ENCODE results near the gene FAM236A.
"Not testable (repeated sequence)": the region's sequence is repeated elsewhere in the genome, so short reads cannot be mapped to it uniquely, and the experiment has no call there.

DNA sequence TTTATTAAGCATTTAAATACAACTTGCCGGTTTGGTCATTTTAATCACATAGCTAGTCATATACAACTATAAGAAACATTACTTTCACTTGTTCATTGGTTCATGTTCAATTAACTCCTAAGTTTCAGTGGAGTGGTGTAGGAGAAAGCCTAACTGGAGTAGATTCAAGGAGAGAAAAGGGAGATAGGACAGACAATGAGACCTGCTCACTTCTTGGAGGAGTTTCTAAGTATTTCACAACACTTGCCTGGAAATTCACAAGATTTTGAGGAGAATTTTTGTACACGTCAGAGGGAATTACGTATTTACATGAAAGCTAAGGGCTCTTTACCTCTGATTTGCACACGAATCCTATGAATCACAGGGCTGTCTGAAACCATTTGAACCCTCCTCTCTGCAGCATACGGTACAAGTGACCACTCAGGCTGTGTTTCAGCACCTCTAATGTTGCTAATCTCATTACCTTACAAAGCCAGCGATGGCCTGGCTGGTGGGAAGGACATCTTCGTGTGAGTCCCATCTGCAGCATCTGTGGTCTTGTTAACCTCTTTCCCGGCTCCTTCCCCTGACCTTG, 1.0 kb upstream of the FAM236A start:
- TF ChIP-seq, protein P1, sequence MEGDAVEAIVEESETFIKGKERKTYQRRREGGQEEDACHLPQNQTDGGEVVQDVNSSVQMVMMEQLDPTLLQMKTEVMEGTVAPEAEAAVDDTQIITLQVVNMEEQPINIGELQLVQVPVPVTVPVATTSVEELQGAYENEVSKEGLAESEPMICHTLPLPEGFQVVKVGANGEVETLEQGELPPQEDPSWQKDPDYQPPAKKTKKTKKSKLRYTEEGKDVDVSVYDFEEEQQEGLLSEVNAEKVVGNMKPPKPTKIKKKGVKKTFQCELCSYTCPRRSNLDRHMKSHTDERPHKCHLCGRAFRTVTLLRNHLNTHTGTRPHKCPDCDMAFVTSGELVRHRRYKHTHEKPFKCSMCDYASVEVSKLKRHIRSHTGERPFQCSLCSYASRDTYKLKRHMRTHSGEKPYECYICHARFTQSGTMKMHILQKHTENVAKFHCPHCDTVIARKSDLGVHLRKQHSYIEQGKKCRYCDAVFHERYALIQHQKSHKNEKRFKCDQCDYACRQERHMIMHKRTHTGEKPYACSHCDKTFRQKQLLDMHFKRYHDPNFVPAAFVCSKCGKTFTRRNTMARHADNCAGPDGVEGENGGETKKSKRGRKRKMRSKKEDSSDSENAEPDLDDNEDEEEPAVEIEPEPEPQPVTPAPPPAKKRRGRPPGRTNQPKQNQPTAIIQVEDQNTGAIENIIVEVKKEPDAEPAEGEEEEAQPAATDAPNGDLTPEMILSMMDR (IDR thresholded peaks at IDR 0.05) = not testable (repeated sequence)
- TF ChIP-seq EP300 (IDR thresholded peaks at IDR 0.05) = not testable (repeated sequence)

Measured in esophagus muscularis mucosa (tissue), 3 donors.